HCEC 1CT (cell line): ENCODE data around the gene GFY.

Experiments used
- DNase-seq: peaks from one replicate; pipeline ENCODE4 v3.0.0-alpha.2; 2017

Gene GFY

GRCh38 chr19:49409441-49410029 is 15.7 kb upstream of the GFY start:
- DNase-seq, result no peak

- DNase-seq, result no peak
Measured at GRCh38 chr19:49411681-49412326, 13.4 kb upstream of the GFY start.

- no peak for DNase-seq
Measured at GRCh38 chr19:49413348-49413747, 11.8 kb upstream of the GFY start.

GRCh38 chr19:49414256-49414655 is 10.9 kb upstream of the GFY start:
- no peak for DNase-seq

GRCh38 chr19:49415102-49415809 is 9.9 kb upstream of the GFY start:
- DNase-seq, result no peak

GRCh38 chr19:49415810-49416200 is 9.4 kb upstream of the GFY start:
- no peak for DNase-seq

GRCh38 chr19:49417088-49417487 is 8.1 kb upstream of the GFY start:
- DNase-seq, result no peak

GRCh38 chr19:49418511-49418910 is 6.7 kb upstream of the GFY start:
- DNase-seq, result no peak

GRCh38 chr19:49419173-49419572 is 6.0 kb upstream of the GFY start:
- no peak for DNase-seq

- DNase-seq, result no peak
Measured at GRCh38 chr19:49420227-49420626, 5.0 kb upstream of the GFY start.

- no peak for DNase-seq
Measured at GRCh38 chr19:49421039-49421877, 3.9 kb upstream of the GFY start.

- DNase-seq, result no peak
Measured at GRCh38 chr19:49421878-49422202, 3.3 kb upstream of the GFY start.

GRCh38 chr19:49422407-49423070 is 2.6 kb upstream of the GFY start:
- DNase-seq, result no peak

- no peak for DNase-seq
Measured at GRCh38 chr19:49423071-49423984, 1.9 kb upstream of the GFY start, which contains the start of gene PTH2. TSS of gene PTH2 (minus strand) at chr19:49423441. CDS start at chr19:49423339, 102 bp downstream.

- DNase-seq, result no peak
Measured at GRCh38 chr19:49423985-49424303, 1.2 kb upstream of the GFY start.

- DNase-seq, result no peak
Measured at GRCh38 chr19:49425922-49426592, 869 bp downstream of the GFY start.

- DNase-seq, result no peak
Measured at GRCh38 chr19:49427339-49427738, 2.2 kb downstream of the GFY start.

GRCh38 chr19:49427855-49428546 is 2.8 kb downstream of the GFY start:
- DNase-seq, result no peak

GRCh38 chr19:49428547-49429451 is 3.6 kb downstream of the GFY start:
- no peak for DNase-seq
